Kasumi-1 (cell line): ENCODE results near the gene C19orf85.
A peak's percentile ranks its signal among the peaks of the same experiment; 100 is the strongest.

ENCODE experiments used
- DNase-seq, 2 experiments: peaks; one replicate each; lab custom pipeline; 2025; lab: John Stamatoyannopoulos, UW

Gene C19orf85

DNA sequence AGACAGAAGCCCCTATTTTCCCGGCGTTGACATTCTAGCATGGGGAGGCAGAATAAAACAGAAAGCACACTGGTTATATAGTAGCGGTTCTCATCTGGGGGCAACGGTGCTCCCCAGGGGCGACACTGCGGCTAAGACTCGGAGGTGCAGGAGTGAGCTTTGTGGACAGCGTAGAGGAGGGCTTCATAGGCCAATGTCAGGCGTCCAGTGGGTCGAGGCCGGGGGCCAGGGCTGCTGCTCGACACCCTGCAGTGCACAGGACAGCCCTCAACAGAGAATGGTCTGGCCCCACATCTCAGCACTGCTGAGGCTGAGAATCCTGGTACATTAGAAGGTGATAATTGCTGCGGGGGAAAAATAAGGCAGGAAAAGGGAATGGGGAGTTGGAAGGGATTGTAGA lies 13.4 kb upstream of the C19orf85 start:
- no peak for DNase-seq

DNA sequence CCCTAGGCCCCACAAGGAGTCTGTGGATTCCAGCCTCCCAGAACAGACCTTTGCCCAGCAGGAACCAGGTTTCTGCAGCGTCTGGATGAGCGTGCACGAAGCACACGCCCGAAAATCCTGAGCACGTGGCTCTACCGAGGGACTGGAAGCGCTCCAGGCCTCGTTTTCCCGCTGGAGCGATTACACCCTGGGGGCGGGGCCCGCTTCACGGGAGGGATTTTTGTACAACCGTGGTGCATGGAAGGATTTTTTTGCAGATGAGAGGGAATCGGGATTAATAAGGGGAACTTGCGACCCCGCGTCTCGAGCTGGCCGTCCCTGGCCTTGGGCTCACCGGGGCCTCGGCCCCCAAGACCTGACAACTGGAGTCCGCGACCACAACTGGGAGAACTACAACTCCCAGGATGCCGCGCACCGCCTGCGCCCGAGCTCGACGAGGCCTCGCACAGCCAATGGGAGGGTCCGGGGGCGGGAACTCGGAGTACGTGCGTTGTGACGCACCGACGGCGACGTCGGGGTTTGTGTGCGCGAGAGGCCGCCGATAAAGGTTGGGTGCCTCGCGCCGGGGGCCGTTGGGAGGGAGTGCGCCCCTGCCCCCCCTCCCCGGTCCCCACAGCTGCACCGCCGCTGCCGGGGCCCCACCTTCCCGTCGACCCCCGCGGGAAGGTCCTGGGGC lies 11.7 kb upstream of the C19orf85 start, which contains the start of gene ZNF628:
Gene ZNF628, plus strand, starts transcription at position 518 of the 676 bp plus-strand sequence. CDS start 3,294 bp downstream, outside the sequence.
- DNase-seq = peak; percentile 96

DNA sequence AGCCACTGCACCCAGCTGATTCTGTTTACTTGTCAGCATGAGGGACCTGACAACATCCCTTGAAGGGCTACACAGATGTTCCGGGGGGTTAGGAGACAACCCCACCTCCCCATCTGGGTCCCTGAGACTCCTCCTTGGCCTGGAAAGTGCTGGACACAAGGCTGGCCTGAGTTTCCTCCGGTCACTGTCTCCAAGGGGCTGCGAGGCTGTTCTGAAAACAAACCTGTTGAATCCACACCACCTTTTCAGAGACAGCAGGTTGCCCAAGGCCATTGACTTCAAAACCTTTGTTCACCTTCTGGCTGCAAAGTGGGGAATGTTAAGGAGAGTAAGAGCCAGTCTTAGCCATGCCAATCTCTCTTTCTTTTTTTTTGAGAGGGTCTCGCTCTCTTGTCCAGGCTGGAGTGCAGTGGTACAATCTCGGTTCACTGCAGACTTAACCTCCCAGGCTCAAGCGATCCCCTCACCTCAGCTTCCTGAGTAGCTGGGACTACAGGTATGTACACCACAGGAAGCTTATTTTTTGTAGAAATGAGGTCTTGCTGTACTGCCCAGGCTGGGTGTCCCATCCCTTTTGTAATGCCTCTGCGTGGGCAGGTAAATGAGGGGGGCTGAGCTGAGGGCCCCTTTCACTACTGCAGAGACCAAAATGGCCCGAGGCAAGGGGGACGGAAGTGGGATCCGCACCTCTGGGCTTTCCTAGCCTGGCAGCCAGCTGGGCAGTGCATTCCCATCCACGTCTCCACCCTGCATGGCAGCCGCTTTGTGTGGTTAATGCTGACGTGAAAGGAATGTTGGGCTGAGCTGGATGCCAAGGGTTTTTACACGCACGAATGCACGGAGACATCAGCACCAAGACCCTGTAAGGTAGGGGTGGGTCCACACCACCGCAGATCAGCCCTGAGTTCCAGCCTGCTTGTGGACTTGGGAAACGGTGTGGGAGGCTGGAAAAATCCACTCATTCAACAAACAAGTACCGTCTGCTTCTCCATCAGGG lies 10.0 kb upstream of the C19orf85 start:
- DNase-seq = no peak

DNA sequence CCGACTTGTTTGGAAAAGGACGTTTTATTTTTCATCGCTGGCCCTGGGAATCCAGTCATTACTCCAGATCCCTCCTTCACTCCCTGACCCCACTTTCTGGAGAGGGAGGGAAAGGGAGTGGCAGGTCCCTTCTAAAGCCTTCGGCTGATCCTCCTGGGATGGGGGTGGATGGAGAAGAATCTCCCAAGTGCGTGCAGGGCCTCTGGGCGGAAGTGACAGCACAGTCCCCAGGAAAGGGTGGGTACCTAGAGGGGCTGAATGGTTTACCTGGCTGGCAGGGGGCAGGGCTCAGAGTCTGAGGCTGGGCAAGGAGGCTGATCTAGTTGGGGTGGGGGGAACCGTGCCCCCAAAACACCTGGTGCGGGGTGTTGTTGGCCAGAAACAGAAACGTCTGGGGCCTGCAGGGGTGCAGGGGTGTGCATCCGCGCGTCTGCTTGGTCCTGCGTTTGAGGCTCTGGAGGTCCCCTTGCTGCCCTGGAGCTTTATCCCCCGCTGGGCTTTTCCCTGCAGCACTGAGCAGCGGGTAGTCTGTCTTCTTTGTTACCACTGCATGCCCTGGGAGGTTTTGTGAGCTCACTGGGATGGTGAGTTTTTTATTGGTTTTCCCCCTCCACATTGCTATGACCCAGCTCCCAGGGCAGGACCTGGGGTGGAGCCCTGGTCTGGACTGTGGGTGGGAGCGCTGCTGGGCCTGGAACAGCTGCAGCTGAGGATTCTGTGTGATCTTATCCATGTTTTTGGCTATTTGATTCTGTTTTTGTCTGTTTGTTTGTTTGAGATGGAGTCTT lies 8.9 kb upstream of the C19orf85 start:
- DNase-seq = no peak

DNA sequence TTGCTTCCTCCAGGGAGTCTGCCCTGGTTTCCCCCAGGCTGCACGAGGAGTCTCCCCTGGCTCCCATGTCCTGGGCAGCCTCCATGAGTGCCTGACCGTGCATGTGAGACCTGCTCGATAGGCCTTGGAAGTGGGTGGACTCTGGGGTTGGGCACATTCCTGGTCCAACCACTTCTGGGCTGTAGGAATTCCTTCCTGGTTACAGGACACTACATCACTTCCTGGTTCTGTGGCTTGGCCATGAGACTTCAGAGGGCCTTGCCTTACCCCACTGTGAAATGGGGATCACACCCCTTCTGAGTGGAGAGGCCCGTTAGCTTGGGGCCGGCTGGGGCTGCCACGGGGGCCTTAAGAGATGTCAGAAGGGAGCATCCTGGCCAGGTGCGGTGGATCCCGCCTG lies 7.9 kb upstream of the C19orf85 start:
- DNase-seq = no peak

DNA sequence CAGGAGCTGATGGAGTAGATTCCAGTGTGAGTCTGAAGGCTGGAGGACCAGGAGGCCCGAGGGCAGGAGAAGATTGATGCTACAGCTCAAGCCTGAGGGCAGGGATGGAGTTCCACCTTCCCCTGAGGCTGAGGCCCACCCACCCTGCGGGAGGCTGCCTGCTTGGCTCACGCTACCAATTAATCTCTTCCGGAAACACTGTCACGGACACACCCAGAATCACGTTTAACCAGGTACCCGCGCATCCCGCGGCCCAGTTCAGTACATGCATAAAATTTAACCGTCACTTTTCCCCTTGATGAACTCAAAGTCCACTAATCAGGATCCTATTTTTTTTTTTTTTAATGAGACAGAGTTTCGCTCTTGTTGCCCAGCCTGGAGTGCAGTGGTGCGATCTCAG lies 6.7 kb upstream of the C19orf85 start:
- no peak for DNase-seq

DNA sequence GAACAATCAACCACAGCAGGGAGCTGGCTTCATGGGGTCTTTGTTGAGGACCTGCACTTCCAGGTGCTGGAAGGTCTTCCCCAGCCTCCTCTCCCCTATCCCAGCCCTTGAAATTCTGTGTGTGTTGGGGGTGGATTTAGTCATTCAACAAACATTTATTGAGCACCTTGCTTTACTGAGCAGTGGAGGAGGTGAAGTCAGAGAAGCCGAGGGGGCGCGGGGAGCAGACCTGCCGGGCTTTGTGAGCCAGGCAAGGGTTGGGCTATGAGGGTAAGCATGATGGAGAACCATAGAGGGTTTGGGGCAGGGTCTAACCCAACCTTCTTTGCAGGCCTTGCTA lies 3.5 kb upstream of the C19orf85 start:
- no peak for DNase-seq

DNA sequence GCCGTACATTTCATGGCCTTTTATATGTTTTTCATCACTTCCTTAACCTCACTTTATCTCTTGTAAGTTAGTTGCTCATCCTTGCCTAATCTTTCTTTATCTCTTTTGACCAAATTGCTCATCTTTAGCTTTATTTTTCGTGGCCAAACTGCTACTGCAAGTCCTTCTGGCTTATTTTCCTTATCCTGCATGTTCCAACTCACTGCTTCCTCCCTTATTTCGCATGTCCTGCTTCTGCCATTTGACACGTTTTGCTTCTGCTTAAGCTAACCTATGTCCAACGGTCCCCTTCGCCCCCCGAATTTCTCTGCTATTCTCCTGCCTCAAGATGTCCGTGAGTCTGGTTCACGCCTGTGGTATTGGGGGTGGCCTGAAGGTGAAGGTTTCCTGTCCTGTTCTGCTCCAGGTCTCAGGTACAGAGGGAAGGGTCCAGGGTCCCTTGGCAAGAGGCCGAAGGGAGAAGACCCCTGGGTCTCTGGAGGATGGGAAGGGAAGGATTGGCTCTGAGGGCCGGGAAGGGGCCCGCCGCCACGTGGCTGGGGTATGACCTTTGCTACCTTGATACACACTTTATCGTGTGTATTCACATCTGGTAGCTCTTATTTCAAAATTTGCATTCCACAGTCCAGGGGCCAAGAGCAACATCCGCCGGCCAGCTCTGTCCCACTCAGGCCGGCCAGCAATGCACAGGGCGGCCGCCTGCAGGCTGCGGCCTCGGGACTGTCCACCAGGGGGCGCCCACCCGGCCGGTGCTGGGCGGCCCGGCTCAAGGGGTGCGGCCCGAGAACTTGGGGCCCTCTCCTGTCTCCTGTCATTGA lies 2.9 kb upstream of the C19orf85 start:
- DNase-seq = peak; percentile 8 to 36

DNA sequence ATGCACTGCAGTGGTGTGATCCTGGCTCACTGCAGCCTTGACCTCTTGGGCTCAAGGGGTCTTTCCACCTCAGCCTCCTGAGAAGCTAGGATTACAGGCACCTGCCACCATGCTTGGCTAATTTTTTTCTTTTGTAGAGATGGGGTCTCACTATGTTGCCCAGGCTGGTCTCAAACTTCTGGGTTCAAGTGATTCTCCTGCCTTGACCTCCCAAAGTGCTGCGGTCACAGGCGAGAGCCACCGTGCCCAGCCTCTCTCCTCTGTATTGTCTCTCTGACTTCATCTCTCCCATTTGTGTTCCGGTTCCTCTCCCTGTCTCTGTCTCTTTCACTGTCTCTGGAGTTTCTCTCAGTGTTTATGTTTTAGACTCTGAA lies 1.7 kb upstream of the C19orf85 start:
- no peak for DNase-seq

DNA sequence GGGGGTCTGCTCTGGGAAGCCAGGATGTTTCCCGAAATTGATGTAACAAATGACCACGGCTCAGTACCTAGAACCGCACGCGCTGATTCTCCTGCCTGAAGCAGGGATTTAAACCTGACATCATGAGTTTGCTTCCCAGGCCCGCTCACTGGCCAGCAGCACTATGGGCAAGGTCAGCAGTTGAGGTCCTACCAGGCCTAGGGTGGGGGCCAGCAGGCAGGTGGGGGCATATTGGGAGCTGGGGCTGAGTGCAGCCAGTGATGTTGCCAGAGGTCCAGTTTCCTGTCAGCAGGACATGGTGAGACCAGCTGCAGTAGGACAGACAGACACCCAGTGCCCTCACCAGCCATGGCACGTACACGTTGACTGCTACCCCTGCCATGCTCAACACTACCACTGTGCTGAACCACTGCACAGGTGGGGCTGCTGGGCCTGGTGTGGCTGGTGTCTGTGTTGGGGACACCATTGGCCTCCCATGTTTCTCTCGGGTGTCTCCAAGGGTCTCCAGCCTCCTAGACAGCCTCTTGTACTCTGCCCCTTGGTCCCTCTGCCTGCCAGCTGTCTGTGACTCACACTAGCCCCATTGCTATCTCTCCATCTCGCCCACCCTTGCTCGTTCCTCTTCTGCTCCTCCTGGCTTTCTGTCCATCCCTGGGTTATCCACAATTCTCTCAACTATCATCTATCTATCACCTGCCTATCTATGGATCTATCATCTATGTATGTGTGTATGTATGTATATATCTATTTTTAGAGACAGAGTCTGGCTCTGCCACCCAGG lies 1.1 kb upstream of the C19orf85 start:
- no peak for DNase-seq

DNA sequence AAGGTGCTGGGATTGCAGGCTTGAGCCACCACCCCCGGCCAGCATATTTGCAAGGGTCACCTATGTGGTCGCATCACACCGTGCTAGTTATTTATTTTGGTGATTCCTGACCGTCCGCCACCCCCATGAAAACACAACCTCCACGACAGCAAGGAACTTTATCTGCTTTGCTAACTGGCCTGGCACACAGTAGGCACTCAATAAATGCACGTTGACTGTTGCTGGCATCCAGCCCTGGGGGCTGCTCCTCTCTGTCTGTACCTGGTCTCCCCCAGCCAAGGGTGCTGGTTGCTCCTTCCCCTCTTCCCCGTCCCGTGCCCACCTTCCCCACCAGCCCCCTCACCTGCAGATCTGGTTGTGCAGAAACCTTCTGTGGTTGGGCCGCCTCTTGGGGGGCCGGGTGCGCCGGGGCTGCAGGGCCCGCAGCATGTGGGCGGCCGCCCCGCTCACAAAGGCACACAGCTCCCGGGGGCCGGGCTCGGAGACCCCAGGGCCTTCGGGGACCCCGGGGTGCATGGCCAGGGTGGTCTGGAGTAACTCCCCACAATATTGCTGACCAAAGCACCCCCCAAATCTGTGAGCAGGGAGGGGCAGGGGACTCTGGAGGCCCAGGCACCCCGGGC lies 401 bp downstream of the C19orf85 start:
- DNase-seq = no peak

DNA sequence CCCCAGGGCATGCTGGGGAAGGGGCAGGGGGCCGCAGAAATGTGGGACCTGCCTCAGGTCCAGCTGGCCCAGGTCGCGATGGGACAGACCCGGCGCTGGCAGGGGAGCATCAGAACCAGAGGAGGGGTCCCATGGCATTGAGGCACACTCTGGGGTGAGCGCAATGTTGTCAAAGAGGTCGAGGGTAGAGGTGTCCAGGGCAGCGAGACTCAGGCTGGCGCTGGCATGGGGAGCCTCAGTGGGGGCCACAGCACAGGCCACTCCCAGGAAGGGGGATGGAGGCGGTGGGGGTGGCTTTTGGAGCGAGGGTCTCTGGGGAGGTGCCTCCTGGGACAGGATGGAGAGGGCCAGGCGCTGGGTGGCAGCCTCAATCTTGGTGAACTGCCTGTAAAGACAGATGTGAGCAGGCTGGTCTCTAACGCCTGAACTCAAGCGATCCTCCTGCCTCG lies 944 bp downstream of the C19orf85 start:
- DNase-seq = no peak

DNA sequence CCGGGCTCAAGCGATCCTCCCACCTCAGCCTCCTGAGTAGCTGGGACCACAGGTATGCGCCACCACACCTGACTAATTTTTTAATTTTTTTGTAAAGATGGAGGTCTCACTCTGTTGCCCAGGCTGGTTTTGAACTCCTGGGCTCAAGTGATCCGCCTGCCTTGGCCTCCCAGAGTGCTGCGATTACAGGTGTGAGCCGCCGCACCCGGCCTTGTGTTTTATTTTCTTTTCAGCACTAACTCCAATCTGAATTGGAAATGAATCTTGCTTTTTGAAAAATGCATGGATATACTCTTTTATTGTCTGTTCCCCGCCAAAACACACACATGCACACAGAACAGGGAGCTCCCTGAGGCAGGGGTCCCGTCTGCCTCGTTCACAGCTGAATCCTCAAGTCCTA lies 1.8 kb downstream of the C19orf85 start:
- no peak for DNase-seq

DNA sequence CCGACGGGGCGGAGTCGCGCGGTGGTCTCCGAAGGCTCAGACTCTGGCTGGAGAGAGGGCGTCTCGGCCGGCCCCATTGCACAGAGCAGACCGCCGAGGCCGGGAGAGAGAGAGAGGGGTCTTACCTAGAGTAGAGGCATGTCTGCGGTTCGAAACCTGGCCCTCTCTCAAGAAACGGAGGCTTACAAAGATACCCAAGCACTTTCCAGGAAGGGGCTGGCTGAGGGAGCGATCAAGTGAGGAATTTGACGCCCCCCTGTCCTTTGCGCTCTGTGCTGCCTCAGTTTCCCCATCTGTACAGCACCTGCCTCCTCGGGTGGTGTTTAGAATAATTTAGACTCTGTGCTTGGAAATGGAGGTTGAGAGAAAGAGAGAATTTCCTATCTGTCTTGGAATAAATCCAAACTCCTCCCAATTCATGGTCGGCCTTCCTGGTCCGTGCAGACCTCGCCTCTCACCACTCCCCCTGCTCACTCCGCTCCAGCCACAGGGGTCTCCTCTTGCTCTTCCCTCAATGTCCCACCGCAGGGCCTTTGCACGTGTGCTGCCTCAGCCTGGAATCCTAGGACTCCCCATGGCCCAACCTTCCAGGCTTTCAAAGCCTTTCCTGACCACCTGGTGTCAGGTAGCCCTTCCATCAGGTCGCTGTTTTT lies 2.5 kb downstream of the C19orf85 start:
- peak; percentile 12 to 30 for DNase-seq

DNA sequence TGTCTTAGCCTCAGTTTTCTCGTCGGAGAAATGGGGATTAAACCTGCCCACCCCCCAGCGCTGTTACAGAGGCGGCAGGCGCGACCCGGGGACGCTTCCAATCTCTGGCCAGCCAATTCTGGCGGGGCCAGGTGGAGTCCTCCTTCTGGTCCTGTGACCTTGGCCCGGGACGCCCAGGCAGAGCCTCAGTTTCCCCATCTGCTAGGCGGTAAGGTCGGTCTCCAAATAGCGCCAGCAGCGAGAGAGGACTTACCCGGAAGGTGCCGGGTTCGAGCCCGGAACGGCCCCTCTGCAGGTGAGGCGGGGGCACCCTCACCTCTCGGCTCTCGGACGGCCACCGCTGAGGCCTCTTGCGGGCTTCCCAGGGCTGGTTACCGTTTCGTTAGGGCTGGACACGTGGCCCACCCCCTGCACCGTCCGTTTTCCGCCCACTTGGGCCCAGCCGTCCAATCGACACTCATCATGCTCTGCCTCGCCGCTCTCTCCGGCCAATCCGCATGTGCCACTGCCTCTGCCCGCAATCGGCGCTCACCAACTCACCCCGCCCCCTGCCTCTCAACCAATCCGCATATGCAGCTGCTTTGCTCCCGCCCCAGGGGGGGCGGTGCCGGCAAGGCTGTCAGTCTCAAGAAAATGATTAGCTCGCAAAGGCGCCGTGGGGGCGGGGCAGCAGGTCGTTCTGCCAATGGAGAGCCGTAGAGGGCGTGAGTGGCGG lies 3.1 kb downstream of the C19orf85 start, which contains the start of gene ISOC2:
Gene ISOC2, minus strand, starts transcription at position 384 of the 715 bp plus-strand sequence. CDS start 5,156 bp downstream, outside the sequence.
- DNase-seq = peak; percentile 98 to 99

DNA sequence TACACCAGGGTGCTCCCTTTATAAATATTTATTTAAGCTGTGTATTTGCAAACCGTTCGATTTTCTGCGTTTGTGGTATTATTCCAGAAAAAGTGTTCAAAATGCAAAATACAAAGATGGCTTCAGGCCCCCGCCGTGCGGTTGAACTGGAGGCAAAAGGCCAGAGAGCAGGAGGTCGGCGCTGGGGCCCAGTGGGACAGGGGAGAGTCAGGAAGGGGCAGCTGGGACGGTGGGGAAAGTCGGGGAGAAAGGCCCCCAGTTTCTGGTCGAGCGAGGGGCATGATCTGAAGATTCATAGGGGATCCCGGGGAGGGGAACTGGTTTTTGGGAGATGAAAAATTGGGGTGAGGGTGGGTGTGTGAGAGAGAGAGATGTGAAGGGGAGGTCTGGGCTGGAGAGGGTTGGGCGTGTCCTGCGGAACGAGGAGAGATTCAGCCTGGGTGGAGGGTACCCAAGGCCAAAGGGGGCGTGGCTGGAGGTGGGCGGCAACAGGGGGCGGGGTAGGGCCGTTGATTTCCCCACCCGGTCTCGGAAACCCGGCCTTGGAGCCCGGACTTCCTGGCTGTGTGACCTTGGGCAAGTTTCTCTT lies 3.8 kb downstream of the C19orf85 start:
- DNase-seq = peak; percentile 57 to 58

DNA sequence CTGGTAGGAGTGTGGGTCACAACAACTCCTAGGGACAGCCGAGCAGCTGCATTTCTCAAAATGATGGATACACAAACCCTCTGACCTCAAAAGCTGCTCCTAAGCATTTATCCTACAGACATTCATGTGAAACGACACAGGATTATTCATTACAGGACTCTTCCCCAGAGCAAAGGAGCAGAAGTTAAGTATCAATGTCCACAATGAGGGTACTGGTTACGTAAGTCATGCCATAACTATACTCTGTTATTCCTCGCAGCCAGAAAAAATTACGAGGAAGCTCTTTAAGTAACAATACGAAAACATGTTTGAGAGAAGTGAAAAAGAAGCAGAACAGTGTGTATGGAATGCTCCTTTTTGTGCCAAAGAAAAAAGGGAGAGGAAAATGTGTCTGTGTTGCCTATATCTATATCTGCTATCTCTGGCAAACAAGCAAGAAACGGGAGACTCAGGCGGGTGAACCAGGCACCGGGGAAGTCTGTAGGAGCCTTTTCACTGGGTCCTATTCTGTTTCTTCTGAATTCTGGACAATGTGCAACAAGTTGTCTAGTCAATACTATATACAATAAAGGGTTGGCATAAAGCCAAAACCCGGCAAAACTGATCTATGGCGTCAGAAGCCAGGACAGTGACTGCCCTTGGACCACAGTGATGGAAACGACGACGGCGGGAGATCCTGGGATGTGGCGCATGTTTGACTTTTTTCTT lies 4.4 kb downstream of the C19orf85 start:
- DNase-seq = no peak

DNA sequence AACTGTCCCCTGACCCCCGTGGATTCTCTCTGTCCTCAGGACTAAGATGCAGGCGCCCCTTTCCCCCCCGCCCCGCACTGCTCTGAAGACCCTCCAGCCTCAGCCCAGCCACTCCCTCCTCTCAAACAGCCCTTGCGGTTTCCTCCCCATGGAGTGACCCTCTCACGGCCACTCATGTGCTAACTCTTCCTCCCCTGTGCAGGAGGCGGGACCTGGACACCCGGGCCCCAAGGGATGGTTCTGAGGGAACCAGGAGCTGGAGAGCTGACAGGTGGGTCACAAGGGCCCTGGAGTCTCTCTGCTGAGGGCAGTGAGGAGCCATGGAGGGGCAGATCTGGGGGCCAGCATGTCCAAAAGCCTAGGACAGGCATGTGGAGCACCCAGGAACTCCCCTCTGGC lies 5.0 kb downstream of the C19orf85 start:
- no peak for DNase-seq
